ENCODE results near the gene TULP4.
"Not testable (repeated sequence)": the region's sequence is repeated elsewhere in the genome, so short reads cannot be mapped to it uniquely, and the experiment has no call there.

GRCh38 chr6:158300306-158301143, 11.7 kb upstream of the TULP4 start:
- not testable (repeated sequence) for TF ChIP-seq CTCF, POLR2A (IDR thresholded peaks at IDR 0.05)

All from prostate gland (tissue), 2 donors.